HFFc6 (cell line): Measurements from ENCODE around the gene CELA2A. TPM values are rescaled to one million over a fixed set of nuclear protein-coding genes. Genes with fewer than 3 reads are reported as not detected.

Source experiments
- DNase-seq: peaks from one replicate; pipeline ENCODE4 v3.0.0-alpha.2; 2018
- H3K27ac Mint-ChIP-seq: 2 replicates; pipeline ENCODE4 v1.8.0; 2020; ENCODE audit warnings: mild to moderate bottlenecking, mixed read lengths
- H3K27me3 Mint-ChIP-seq: 2 replicates; pipeline ENCODE4 v1.8.0; 2021; ENCODE audit warnings: mild to moderate bottlenecking, moderate library complexity, mixed read lengths; ENCODE audit not compliant: insufficient read depth
- H3K36me3 Mint-ChIP-seq: 2 replicates; pipeline ENCODE4 v1.8.0; 2021; ENCODE audit warnings: low read depth, mixed read lengths
- H3K4me1 Mint-ChIP-seq: 2 replicates; pipeline ENCODE4 v1.8.0; 2020; ENCODE audit warnings: low read depth, mixed read lengths
- H3K4me3 Mint-ChIP-seq: 2 replicates; pipeline ENCODE4 v1.8.0; 2020; ENCODE audit warnings: mild to moderate bottlenecking, moderate library complexity, mixed read lengths
- H3K9me3 Mint-ChIP-seq: 2 replicates; pipeline ENCODE4 v1.8.0; 2020; ENCODE audit warnings: mild to moderate bottlenecking, mixed read lengths
- total RNA-seq, 6 experiments: library from RNA; stranded (reverse); fragmentation: NEBNext Ultra II Directional; extraction: Animal tissue kit (Norgen Biotek cat#: 25700); gene quantifications; 2 replicates in 1 of 6; 3 replicates in 5 of 6; pipeline ENCODE4 v1.2.3, GENCODE V29; 2021
- TF ChIP-seq, protein P1 (sequence below): fragments of 200-600 bp; sonication (generic); IDR thresholded peaks from 2 replicates; pipeline ENCODE4 v1.5.0; 2021; ENCODE audit warnings: antibody characterized with exemption, mild to moderate bottlenecking

CELA2A gene
- total RNA-seq, 6 experiments from 2014 or later: not detected

DNA sequence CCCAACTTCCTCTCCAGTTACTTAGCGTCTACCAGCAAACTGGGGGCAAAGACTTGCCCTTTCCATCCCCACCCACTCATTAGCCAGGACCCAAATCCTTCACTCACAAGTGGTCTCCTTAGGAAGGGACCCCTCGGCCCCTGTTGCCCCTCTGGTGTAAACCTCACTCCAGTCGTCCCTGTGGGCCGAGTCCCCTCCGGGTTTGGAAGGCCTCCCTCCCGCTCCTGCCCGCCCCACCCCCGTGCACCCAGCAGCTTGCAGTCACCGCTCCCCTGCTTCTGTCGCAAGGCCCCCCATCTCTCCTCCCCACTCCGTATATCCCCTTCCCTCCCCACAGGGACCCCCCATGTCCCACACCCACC, 45.7 kb upstream of the CELA2A start:
- TF ChIP-seq, protein P1, sequence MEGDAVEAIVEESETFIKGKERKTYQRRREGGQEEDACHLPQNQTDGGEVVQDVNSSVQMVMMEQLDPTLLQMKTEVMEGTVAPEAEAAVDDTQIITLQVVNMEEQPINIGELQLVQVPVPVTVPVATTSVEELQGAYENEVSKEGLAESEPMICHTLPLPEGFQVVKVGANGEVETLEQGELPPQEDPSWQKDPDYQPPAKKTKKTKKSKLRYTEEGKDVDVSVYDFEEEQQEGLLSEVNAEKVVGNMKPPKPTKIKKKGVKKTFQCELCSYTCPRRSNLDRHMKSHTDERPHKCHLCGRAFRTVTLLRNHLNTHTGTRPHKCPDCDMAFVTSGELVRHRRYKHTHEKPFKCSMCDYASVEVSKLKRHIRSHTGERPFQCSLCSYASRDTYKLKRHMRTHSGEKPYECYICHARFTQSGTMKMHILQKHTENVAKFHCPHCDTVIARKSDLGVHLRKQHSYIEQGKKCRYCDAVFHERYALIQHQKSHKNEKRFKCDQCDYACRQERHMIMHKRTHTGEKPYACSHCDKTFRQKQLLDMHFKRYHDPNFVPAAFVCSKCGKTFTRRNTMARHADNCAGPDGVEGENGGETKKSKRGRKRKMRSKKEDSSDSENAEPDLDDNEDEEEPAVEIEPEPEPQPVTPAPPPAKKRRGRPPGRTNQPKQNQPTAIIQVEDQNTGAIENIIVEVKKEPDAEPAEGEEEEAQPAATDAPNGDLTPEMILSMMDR: no peak
- H3K4me3 Mint-ChIP-seq: peak overlapping the region; percentile 90
- peaks cover 52% of the 10 kb centered on the region for H3K4me1 Mint-ChIP-seq
- DNase-seq: no peak
- H3K9me3 Mint-ChIP-seq: no peaks in the 10 kb centered on the region
- peaks cover 2% of the 10 kb centered on the region for H3K27me3 Mint-ChIP-seq
- H3K36me3 Mint-ChIP-seq: peaks cover 15% of the 10 kb centered on the region
- H3K27ac Mint-ChIP-seq: peak overlapping the region; percentile 78

DNA sequence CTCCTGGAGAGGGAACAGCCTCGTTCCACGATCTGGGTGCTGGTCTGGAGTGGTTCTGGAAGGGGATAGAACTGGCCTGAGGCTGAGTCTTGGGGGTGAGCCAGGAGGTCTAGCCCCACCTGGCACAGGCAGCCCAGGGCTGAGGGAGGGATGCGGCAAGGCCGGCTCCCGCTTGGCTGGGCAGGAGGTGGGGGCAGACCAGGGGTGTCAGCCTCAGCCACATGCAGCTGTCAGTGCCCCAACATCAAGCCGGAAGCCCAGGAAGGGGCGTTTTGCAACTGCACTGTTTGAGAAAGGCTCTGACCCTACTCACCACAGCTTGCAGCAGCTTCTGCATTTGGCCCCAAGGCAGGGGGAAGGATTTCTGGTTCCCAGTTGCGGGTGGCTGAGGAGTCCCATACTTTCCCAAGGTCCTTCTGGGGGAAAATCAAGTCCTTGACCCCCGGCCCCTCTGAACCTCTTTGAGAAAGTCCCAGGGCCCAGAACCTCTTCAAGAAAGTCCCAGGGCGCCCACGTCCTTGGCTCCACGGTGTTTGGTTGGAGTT, 44.9 kb upstream of the CELA2A start:
- DNase-seq: peak; percentile 5
- peaks cover 19% of the 10 kb centered on the region for H3K36me3 Mint-ChIP-seq
- peaks cover 2% of the 10 kb centered on the region for H3K27me3 Mint-ChIP-seq
- TF ChIP-seq, protein P1: no peak
- H3K4me3 Mint-ChIP-seq: peak overlapping the region; percentile 90
- no peaks in the 10 kb centered on the region for H3K9me3 Mint-ChIP-seq
- H3K27ac Mint-ChIP-seq: peak overlapping the region; percentile 72
- H3K4me1 Mint-ChIP-seq: peaks cover 57% of the 10 kb centered on the region

DNA sequence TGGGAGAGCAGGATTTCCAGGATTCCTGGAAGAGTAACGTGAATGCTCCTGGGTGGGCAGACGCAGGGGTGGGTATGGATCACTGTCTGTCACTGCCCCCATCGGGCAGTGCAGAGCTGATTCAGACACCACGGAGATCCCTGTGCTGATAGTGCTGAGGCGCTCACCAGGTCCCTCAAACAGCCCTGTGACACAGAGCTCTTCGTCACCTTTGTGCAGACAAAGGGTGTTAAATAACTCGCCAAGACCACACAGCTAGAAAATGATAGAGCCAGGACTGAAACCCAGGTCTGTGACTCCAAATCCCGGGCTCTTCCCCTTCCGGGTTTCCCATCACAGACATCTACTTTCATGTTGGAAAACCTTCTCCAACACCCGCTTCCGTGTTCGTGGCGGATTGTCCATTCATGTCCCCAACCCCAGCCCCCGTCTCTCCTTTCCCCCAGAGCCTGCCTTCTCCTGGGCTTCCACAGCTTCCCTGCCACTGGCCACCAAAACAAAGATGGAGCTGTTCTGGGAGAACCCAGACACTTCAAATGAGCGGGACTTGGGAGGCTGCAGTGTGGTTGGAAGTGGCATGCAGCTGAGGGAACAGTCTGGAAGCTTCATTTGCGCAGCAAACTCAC, 44.2 kb upstream of the CELA2A start:
- peak overlapping the region; percentile 90 for H3K4me3 Mint-ChIP-seq
- TF ChIP-seq, protein P1: no peak
- no peaks in the 10 kb centered on the region for H3K9me3 Mint-ChIP-seq
- peaks cover 57% of the 10 kb centered on the region for H3K4me1 Mint-ChIP-seq
- H3K36me3 Mint-ChIP-seq: peaks cover 19% of the 10 kb centered on the region
- H3K27ac Mint-ChIP-seq: peak overlapping the region; percentile 44
- DNase-seq: peak; percentile 48
- peaks cover 2% of the 10 kb centered on the region for H3K27me3 Mint-ChIP-seq

DNA sequence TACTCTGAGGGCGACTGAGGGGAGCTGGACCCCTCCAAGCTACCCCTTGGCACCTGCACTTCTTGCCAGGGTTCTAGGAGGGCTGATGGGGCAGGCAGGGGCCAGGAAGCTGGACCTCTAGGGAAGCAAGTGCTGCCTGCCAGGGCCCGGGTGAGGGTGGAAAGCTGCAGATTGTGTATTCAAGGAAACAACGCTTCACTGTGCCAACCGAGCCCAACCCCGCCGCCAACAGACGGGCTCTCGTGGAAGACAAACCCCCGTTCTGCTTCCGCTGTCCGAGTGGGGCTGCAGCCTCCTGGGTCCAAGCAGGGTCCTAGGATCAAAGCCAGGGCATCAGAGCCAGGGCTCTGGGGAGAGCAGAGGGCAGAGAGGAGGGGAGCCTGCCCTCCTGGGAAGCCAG, 43.7 kb upstream of the CELA2A start:
- no peak overlapping the region for H3K4me3 Mint-ChIP-seq
- TF ChIP-seq, protein P1: no peak
- H3K36me3 Mint-ChIP-seq: peaks cover 19% of the 10 kb centered on the region
- H3K4me1 Mint-ChIP-seq: peaks cover 57% of the 10 kb centered on the region
- no peaks in the 10 kb centered on the region for H3K9me3 Mint-ChIP-seq
- H3K27ac Mint-ChIP-seq: no peak overlapping the region
- peaks cover 2% of the 10 kb centered on the region for H3K27me3 Mint-ChIP-seq
- DNase-seq: no peak

DNA sequence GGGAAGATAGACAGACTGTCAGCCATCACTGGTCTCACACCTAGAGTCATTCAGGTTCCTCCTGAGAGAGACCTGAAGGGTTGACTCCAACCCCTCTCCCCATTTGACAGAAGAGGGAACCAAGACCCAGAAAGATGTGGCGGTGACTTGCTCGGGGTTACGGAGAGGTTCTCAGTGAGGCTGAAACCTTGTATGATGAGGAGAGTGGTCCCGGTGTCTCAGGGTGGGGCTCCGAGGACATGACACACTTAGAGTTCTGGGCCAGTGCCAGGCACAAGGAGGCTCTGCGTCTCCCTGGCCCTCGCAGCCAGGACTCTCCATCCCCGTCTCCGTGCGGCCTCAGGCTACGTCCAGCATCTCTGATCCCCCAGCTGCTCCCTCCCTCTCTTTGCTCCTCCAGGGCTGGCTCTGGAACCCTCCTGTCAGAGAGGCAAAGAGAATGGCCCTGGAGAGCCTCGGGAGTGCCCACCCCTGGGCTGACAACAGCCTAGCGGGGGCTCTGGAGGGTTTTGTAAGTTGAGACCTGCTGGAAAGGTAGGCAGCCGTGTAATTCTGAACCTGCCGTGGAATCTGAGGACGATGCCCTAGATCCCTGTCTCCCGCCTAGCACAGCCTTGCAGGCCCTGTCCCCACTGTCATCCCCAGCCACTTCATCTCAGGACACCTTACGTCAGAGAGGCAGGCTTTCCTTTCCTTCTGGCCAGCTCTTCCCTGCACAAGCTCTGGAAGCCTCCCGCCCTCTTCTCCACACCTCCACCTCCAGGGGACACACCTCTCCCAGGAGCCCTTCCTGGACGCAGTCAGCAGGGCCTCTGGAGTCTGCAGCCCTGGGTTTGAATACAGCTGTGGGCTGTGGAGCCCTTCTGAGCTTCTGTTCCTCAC, 42.7 kb upstream of the CELA2A start:
- Mint-ChIP-seq H3K36me3 (peaks cover 19% of the 10 kb centered on the region), H3K4me1 (peaks cover 52% of the 10 kb centered on the region), H3K4me3 (no peak overlapping the region), H3K27me3 (peaks cover 2% of the 10 kb centered on the region), H3K9me3 (no peaks in the 10 kb centered on the region), H3K27ac (no peak overlapping the region)
- DNase-seq: no peak
- TF ChIP-seq, protein P1: no peak
